HG02798 (cell line): ENCODE measurements around the gene FOLR2.

Source experiments
- ATAC-seq: cut with Tn5 transposase; IDR thresholded peaks from one replicate; pipeline ENCODE4 v1.9.1; 2021; ENCODE audit warnings: mild to moderate bottlenecking; ENCODE audit not compliant: unreplicated experiment, poor library complexity

The FOLR2 gene

GRCh38 chr11:72229336-72229924 lies 12.8 kb downstream of the FOLR2 start:
- ATAC-seq, result no peak

GRCh38 chr11:72229925-72230763 lies 13.6 kb downstream of the FOLR2 start:
- ATAC-seq, result no peak

GRCh38 chr11:72230764-72231365 lies 14.3 kb downstream of the FOLR2 start:
- ATAC-seq, result no peak

- no peak for ATAC-seq
Measured at GRCh38 chr11:72231396-72232259, 15.0 kb downstream of the FOLR2 start.

- ATAC-seq, result no peak
Measured at GRCh38 chr11:72232260-72233055, 15.9 kb downstream of the FOLR2 start.

- no peak for ATAC-seq
Measured at GRCh38 chr11:72233056-72233772, 16.6 kb downstream of the FOLR2 start.

- ATAC-seq, result no peak
Measured at GRCh38 chr11:72233773-72234513, 17.3 kb downstream of the FOLR2 start.

- no peak for ATAC-seq
Measured at GRCh38 chr11:72234514-72234830, 17.9 kb downstream of the FOLR2 start.

- no peak for ATAC-seq
Measured at GRCh38 chr11:72234920-72235319, 18.3 kb downstream of the FOLR2 start.

- ATAC-seq, result no peak
Measured at GRCh38 chr11:72235351-72236057, 18.9 kb downstream of the FOLR2 start.

- no peak for ATAC-seq
Measured at GRCh38 chr11:72236083-72236697, 19.6 kb downstream of the FOLR2 start.

GRCh38 chr11:72236774-72237111 lies 20.1 kb downstream of the FOLR2 start:
- ATAC-seq, result no peak

- no peak for ATAC-seq
Measured at GRCh38 chr11:72237112-72237931, 20.7 kb downstream of the FOLR2 start.

- peak; percentile 45 for ATAC-seq
Measured at GRCh38 chr11:72238040-72238450, 21.5 kb downstream of the FOLR2 start.

GRCh38 chr11:72238492-72239312 lies 22.1 kb downstream of the FOLR2 start:
- no peak for ATAC-seq

GRCh38 chr11:72239313-72239848 lies 22.8 kb downstream of the FOLR2 start:
- ATAC-seq, result no peak
